ENCODE data around the gene RPL3. TPM values are rescaled to one million over a fixed set of nuclear protein-coding genes. Genes with fewer than 3 reads are reported as not detected.
A peak's percentile ranks its signal among the peaks of the same experiment; 100 is the strongest.

Gene RPL3
- total RNA-seq, 6 experiments from 2014 or later = 1,444 to 1,605 (median 1,488) TPM

DNA sequence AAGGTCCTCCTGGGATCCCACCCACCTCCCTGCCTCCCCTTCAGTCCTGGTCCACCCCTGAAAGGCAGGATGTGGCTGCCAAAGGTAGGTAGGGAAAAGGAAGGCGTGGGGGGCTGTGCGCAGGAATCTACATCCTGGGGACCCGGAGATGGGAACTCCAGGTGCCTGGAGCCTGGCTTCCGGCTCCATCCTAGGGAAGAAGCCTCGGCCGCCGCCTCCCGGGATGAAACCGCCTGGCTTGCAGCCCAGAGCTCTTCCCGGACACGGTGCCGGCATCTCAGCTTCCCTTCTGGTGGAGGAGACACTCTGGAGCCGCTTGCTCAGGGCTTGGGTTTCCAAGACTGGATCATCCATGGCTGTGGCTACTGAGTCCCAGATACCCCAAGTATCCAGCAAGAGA, 41.4 kb downstream of the RPL3 start:
- no peak overlapping the region for H3K4me3 Mint-ChIP-seq
- H3K36me3 Mint-ChIP-seq (ENCODE audit: low read depth) = peaks cover 8% of the 10 kb centered on the region
- TF ChIP-seq, protein P1, sequence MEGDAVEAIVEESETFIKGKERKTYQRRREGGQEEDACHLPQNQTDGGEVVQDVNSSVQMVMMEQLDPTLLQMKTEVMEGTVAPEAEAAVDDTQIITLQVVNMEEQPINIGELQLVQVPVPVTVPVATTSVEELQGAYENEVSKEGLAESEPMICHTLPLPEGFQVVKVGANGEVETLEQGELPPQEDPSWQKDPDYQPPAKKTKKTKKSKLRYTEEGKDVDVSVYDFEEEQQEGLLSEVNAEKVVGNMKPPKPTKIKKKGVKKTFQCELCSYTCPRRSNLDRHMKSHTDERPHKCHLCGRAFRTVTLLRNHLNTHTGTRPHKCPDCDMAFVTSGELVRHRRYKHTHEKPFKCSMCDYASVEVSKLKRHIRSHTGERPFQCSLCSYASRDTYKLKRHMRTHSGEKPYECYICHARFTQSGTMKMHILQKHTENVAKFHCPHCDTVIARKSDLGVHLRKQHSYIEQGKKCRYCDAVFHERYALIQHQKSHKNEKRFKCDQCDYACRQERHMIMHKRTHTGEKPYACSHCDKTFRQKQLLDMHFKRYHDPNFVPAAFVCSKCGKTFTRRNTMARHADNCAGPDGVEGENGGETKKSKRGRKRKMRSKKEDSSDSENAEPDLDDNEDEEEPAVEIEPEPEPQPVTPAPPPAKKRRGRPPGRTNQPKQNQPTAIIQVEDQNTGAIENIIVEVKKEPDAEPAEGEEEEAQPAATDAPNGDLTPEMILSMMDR (IDR thresholded peaks at IDR 0.05) = no peak
- DNase-seq = peak; percentile 52
- peak overlapping the region; percentile 45 for H3K27ac Mint-ChIP-seq
- H3K27me3 Mint-ChIP-seq (ENCODE audit: insufficient read depth) = no peaks in the 10 kb centered on the region; the same call in none of the 2 replicates
- H3K4me1 Mint-ChIP-seq (ENCODE audit: low read depth) = peaks cover 24% of the 10 kb centered on the region
- H3K9me3 Mint-ChIP-seq = peaks cover 7% of the 10 kb centered on the region

DNA sequence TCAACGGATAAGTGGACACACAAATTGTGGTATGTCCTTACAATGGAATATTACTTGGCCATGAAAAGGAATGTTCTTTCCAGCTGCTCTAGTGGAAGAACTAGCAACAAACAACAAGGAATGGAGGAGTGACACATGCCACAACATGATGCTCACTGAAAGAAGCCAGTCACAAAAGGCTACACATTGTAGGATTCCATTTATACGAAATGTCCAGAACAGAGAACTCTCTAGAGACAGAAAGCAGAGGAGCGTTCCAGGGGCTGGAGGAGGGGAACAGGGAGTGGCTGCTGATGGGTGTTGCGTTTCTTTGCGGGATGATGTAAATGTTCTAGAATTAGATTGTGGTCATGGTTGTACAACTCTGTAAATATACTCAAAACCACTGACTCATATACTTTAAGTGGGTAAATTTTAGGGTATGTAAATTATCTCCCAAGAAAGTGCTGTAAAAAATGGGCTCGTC, 42.2 kb downstream of the RPL3 start:
- Mint-ChIP-seq H3K9me3 (peaks cover 7% of the 10 kb centered on the region), H3K27ac (peak overlapping the region; percentile 78), H3K27me3 (ENCODE audit: insufficient read depth) (no peaks in the 10 kb centered on the region; the same call in none of the 2 replicates), H3K36me3 (ENCODE audit: low read depth) (peaks cover 8% of the 10 kb centered on the region), H3K4me1 (ENCODE audit: low read depth) (peaks cover 18% of the 10 kb centered on the region), H3K4me3 (peak overlapping the region; percentile 53)
- TF ChIP-seq, protein P1 (IDR thresholded peaks at IDR 0.05) = no peak
- peak; percentile 88 for DNase-seq

DNA sequence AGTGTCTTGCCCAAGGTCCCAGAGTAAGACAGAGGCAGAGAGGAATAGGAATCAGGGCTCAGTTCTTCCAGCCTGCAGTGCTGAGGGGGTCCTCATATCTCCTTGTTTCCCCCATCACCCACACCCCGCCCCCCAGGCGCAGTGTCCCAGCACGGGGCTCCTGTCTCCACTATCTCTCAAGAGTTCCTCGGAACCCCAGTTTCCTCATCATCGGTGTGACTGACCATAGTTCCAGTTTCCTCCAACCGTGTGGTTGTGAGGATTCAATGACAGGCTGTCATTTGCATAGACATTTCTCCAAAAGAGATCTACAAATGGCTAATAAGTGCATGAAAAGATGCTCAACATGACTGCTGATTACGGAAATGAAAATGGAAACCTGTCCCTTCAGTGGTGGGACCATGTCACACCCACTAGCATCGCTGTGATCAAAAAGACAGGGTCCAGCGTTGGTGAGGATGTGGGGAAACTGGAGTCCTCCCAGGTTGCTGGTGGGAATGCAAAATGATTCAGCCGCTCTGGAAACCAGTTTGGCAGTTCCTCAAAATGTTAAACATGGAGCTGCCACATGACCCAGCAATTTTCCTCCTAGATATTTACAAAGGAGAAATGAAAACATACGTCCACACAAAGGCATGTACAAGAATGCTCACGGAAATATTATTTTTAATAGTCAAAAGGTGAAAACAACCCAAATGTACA, 42.8 kb downstream of the RPL3 start:
- TF ChIP-seq, protein P1 (IDR thresholded peaks at IDR 0.05) = no peak
- DNase-seq = no peak
- no peak overlapping the region for H3K27ac Mint-ChIP-seq
- no peaks in the 10 kb centered on the region; the same call in none of the 2 replicates for H3K27me3 Mint-ChIP-seq (ENCODE audit: insufficient read depth)
- peaks cover 8% of the 10 kb centered on the region for H3K36me3 Mint-ChIP-seq (ENCODE audit: low read depth)
- H3K4me3 Mint-ChIP-seq = no peak overlapping the region
- H3K9me3 Mint-ChIP-seq = peaks cover 7% of the 10 kb centered on the region
- H3K4me1 Mint-ChIP-seq (ENCODE audit: low read depth) = peaks cover 18% of the 10 kb centered on the region

DNA sequence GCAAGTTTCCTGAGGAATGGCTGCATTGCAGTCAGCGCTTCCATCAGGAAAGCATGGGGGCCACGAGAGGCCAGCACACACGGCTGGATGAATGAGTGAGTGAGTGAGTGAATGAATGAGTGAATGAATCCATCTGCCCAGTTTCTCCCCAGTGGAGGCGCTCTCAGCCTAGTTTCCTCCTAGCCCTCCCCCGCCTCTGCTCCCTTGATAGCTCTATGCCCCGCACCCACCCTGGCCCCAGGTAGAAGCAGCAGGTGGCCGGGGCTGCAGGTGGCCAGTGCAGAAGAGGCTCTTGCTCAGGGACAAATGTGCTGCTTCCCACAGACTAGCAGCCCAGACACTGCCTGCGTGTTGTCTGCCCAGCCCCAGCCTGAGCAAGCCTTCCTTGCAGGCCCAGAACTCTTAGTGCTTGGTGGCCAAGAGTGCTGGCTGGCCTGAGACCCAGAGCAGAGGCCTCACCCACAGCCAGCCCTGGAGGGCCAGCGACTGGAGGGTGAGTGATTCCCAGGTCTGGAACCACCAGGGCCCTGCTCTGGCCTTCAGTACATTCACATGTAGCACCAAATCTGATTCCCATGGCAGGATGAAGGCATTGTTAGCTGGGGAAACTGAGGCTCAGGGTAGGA, 43.5 kb downstream of the RPL3 start:
- no peak for DNase-seq
- H3K4me1 Mint-ChIP-seq (ENCODE audit: low read depth) = peaks cover 18% of the 10 kb centered on the region
- no peak overlapping the region for H3K4me3 Mint-ChIP-seq
- peaks cover 8% of the 10 kb centered on the region for H3K36me3 Mint-ChIP-seq (ENCODE audit: low read depth)
- H3K9me3 Mint-ChIP-seq = peaks cover 12% of the 10 kb centered on the region
- TF ChIP-seq, protein P1 (IDR thresholded peaks at IDR 0.05) = no peak
- no peak overlapping the region for H3K27ac Mint-ChIP-seq
- H3K27me3 Mint-ChIP-seq (ENCODE audit: insufficient read depth) = peaks cover 1% of the 10 kb centered on the region

DNA sequence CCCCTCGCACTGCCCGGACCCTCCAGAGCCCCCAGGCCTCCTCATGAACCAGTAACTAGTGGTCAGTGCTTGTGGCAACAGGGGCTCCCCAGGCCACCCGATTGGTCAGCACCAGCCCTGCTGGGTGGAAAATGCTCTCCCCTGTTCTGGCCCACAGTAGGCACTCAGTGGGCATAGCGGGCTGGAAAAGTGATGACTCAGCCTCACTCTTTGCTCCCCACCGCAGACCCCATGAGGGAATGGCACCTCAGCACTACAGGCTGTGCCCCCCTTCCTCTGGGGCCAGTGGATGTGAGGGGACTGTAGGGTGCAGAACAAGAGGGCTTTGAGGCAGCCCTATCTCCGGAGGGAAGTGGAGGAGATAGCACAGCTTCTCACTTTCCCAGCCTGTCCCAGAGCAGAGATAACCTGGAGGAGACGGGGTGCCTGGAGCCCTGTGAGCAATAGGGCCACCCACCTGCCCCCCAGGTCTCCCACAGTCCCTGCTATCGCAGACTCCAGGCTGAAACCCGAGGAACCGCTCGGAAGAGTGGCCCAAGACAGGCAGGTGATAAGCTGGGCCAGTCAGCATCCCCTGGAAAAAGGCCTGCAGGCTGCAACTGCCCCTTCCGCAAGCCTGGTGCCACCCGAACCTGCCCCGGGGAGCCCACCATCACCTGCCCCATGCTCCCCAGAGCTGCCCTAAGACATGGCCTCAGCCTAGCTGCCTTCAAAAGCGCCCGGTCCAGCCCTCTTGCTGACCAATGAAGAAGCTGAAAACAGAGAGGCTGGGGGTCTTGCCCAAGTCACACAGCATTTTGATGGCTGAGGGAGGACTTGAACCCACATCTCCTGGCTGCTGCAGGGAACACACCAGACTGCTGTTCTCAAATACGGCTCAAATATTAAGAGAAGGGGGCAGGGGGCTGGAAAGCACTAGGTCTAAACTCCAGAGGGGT, 45.2 kb downstream of the RPL3 start:
- TF ChIP-seq, protein P1 (IDR thresholded peaks at IDR 0.05) = no peak
- peaks cover 12% of the 10 kb centered on the region for H3K9me3 Mint-ChIP-seq
- peaks cover 18% of the 10 kb centered on the region for H3K4me1 Mint-ChIP-seq (ENCODE audit: low read depth)
- no peak overlapping the region for H3K4me3 Mint-ChIP-seq
- DNase-seq = no peak
- H3K27me3 Mint-ChIP-seq (ENCODE audit: insufficient read depth) = peaks cover 2% of the 10 kb centered on the region
- peaks cover 8% of the 10 kb centered on the region for H3K36me3 Mint-ChIP-seq (ENCODE audit: low read depth)
- no peak overlapping the region for H3K27ac Mint-ChIP-seq

All from HFFc6 (cell line).